H1 (cell line): ENCODE measurements around the gene RRP12. TPM values are rescaled to one million over a fixed set of nuclear protein-coding genes. Genes with fewer than 3 reads are reported as not detected.

ENCODE experiments used
- CTCF ChIA-PET: fragments of 300-600 bp; sonication (Branson Sonifier 250); formaldehyde crosslinking; loops from one replicate; lab custom pipeline; 2021; ENCODE audit not compliant: partially characterized antibody; lab: Charles Lee
- POLR2A ChIA-PET: fragments of 300-600 bp; sonication (Branson Sonifier 250); formaldehyde crosslinking; loops from one replicate; lab custom pipeline; 2021; ENCODE audit warnings: inconsistent platforms; ENCODE audit not compliant: partially characterized antibody; lab: Charles Lee
- DNase-seq, 2 experiments: peaks; one replicate each; pipeline versions ENCODE4 v3.0.0 to v3.0.0-alpha.2; 2010 to 2022; ENCODE audit warnings: low spot score in 2 of 2, low read depth in 1 of 2, mixed read lengths in 1 of 2
- FAIRE-seq: peaks from 2 replicates; lab custom pipeline; 2011; peaks lifted over from hg19 to GRCh38; lab: Jason Lieb, UNC
- H2AFZ ChIP-seq: 2 replicates; pipeline ENCODE4 v1.8.1; 2012; ENCODE audit warnings: low read length, inconsistent platforms
- H2AK5ac ChIP-seq: 2 replicates; pipeline ENCODE4 v1.6.1; 2013; ENCODE audit warnings: low read depth, low read length
- H2BK120ac ChIP-seq: replicated peaks from 2 replicates; pipeline ENCODE3; 2013; ENCODE audit warnings: low read depth, low read length, inconsistent platforms
- H2BK12ac ChIP-seq: 2 replicates; pipeline ENCODE4 v1.6.1; 2013; ENCODE audit warnings: low read depth, low read length
- H2BK15ac ChIP-seq: 2 replicates; pipeline ENCODE4 v1.6.1; 2013; ENCODE audit warnings: low read length
- H2BK20ac ChIP-seq: 2 replicates; pipeline ENCODE4 v1.6.1; 2013; ENCODE audit warnings: low read length
- H2BK5ac ChIP-seq: 2 replicates; pipeline ENCODE4 v1.6.1; 2013; ENCODE audit warnings: low read depth, low read length
- H3K14ac ChIP-seq: 2 replicates; pipeline ENCODE4 v1.6.1; 2013; ENCODE audit warnings: inconsistent platforms; ENCODE audit not compliant: insufficient read length
- H3K18ac ChIP-seq: 2 replicates; pipeline ENCODE4 v1.6.1; 2013; ENCODE audit warnings: low read length; ENCODE audit errors: extremely low read depth
- H3K23ac ChIP-seq: 2 replicates; pipeline ENCODE4 v1.6.1; 2013; ENCODE audit warnings: inconsistent platforms; ENCODE audit not compliant: insufficient read length
- H3K23me2 ChIP-seq: 2 replicates; pipeline ENCODE4 v1.6.1; 2013; ENCODE audit warnings: low read depth, low read length
- H3K27ac ChIP-seq: 2 replicates; pipeline ENCODE4 v1.6.1; 2011; ENCODE audit warnings: low read depth, low read length, inconsistent platforms
- H3K27me3 ChIP-seq, 4 experiments: replicated peaks in 1 of 4; 1 replicate in 1 of 4; 2 replicates in 3 of 4; pipeline versions ENCODE4 v1.6.1 to v1.8.1; 2011 to 2013; ENCODE audit warnings: low read length in 3 of 4, mild to moderate bottlenecking in 3 of 4, inconsistent platforms in 2 of 4, mixed read lengths in 2 of 4, moderate library complexity in 1 of 4; ENCODE audit not compliant: control insufficient read depth in 3 of 4, insufficient read depth in 3 of 4; ENCODE audit errors: extremely low read depth in 1 of 4
- H3K36me3 ChIP-seq, 4 experiments: 2 replicates each; pipeline versions ENCODE4 v1.6.1 to v1.8.1; 2011 to 2013; ENCODE audit warnings: mild to moderate bottlenecking in 4 of 4, low read length in 3 of 4, moderate library complexity in 2 of 4, control low read depth in 1 of 4, inconsistent platforms in 1 of 4; ENCODE audit not compliant: insufficient read depth in 4 of 4, control insufficient read depth in 2 of 4
- H3K4ac ChIP-seq: replicated peaks from 2 replicates; pipeline ENCODE3; 2013; ENCODE audit warnings: low read length, low read depth, mixed read lengths, inconsistent platforms; ENCODE audit not compliant: insufficient read length
- H3K4me1 ChIP-seq, 4 experiments: replicated peaks in 1 of 4; 1 replicate in 1 of 4; 2 replicates in 3 of 4; pipeline versions ENCODE4 v1.6.1 to v1.8.1; 2011 to 2013; ENCODE audit warnings: low read length in 3 of 4, inconsistent platforms in 2 of 4, mixed read lengths in 1 of 4; ENCODE audit not compliant: insufficient read depth in 4 of 4, control insufficient read depth in 3 of 4
- H3K4me2 ChIP-seq, 2 experiments: 2 replicates each; pipeline versions ENCODE4 v1.6.1 to v1.8.1; 2011 to 2013; ENCODE audit warnings: low read depth in 2 of 2, low read length in 2 of 2, control low read depth in 1 of 2, inconsistent platforms in 1 of 2, mild to moderate bottlenecking in 1 of 2; ENCODE audit not compliant: insufficient read depth in 1 of 2
- H3K4me3 ChIP-seq, 4 experiments: fragments of 200-600, 300-600 bp in 1 of 4; sonication (generic), shearing (Covaris generic), sonication (Bioruptor Twin) in 1 of 4; 2 replicates each; pipeline versions ENCODE4 v1.5.1 to v1.8.1; 2011 to 2016; ENCODE audit warnings: low read length in 4 of 4, low read depth in 3 of 4, control low read depth in 2 of 4, inconsistent platforms in 2 of 4, mild to moderate bottlenecking in 2 of 4, mixed read lengths in 1 of 4, moderate library complexity in 1 of 4; ENCODE audit not compliant: insufficient read depth in 2 of 4; ENCODE audit errors: extremely low read depth in 1 of 4
- H3K56ac ChIP-seq: replicated peaks from 2 replicates; pipeline ENCODE3; 2013; ENCODE audit warnings: low read depth, mild to moderate bottlenecking, mixed read lengths, low read length, inconsistent platforms; ENCODE audit not compliant: insufficient read length
- H3K79me1 ChIP-seq: 2 replicates; pipeline ENCODE4 v1.6.1; 2013; ENCODE audit warnings: low read depth, low read length, control low read depth
- H3K79me2 ChIP-seq, 2 experiments: 2 replicates each; pipeline versions ENCODE4 v1.6.1 to v1.8.1; 2012 to 2013; ENCODE audit warnings: low read length in 2 of 2, mild to moderate bottlenecking in 2 of 2, inconsistent platforms in 1 of 2; ENCODE audit not compliant: insufficient read depth in 2 of 2, control insufficient read depth in 1 of 2
- H3K9ac ChIP-seq, 4 experiments: replicated peaks in 1 of 4; 1 replicate in 1 of 4; 2 replicates in 3 of 4; pipeline versions ENCODE4 v1.6.1 to v1.8.1; 2011 to 2013; ENCODE audit warnings: low read depth in 3 of 4, low read length in 3 of 4, control low read depth in 2 of 4, mild to moderate bottlenecking in 2 of 4, moderate library complexity in 2 of 4, inconsistent platforms in 1 of 4; ENCODE audit errors: extremely low read depth in 1 of 4
- H3K9me3 ChIP-seq, 2 experiments: 2 replicates each; pipeline versions ENCODE4 v1.6.1 to v1.8.1; 2012 to 2013; ENCODE audit warnings: mild to moderate bottlenecking in 2 of 2, moderate library complexity in 2 of 2, control low read depth in 1 of 2, inconsistent platforms in 1 of 2, low read depth in 1 of 2, low read length in 1 of 2, mixed read lengths in 1 of 2; ENCODE audit not compliant: insufficient read depth in 2 of 2
- H4K20me1 ChIP-seq, 2 experiments: replicated peaks in 1 of 2; 2 replicates each; pipeline versions ENCODE3 to v1.8.1; 2011 to 2013; ENCODE audit warnings: inconsistent platforms in 2 of 2, low read length in 2 of 2, mild to moderate bottlenecking in 1 of 2; ENCODE audit not compliant: insufficient read depth in 2 of 2, control insufficient read depth in 1 of 2
- H4K5ac ChIP-seq: 2 replicates; pipeline ENCODE4 v1.6.1; 2013; ENCODE audit warnings: low read length, low read depth, mixed read lengths, inconsistent platforms; ENCODE audit not compliant: insufficient read length
- H4K8ac ChIP-seq: 2 replicates; pipeline ENCODE4 v1.8.0; 2013; ENCODE audit warnings: mild to moderate bottlenecking, moderate library complexity, low read length, inconsistent platforms; ENCODE audit not compliant: insufficient read depth; ENCODE audit errors: extremely low read depth
- H4K91ac ChIP-seq: replicated peaks from 2 replicates; pipeline ENCODE3; 2013; ENCODE audit warnings: low read length, mixed read lengths, inconsistent platforms; ENCODE audit not compliant: insufficient read length
- CBX8 ChIP-seq: fragments of 300-800, 300-1000 bp; sonication (generic); IDR thresholded peaks from 2 replicates; pipeline ENCODE4 v1.7.1; 2016; ENCODE audit warnings: low read depth, low read length, borderline replicate concordance
- CEBPB ChIP-seq: IDR thresholded peaks from 2 replicates; pipeline ENCODE4 v1.6.1; 2012; ENCODE audit warnings: low read depth, low read length
- CREB1 ChIP-seq: IDR thresholded peaks from 2 replicates; pipeline ENCODE4 v1.6.1; 2012; ENCODE audit warnings: inconsistent platforms
- GABPA ChIP-seq: IDR thresholded peaks from 2 replicates; pipeline ENCODE4 v1.6.1; 2011; ENCODE audit warnings: mild to moderate bottlenecking, low read length, moderate library complexity, borderline replicate concordance; ENCODE audit not compliant: insufficient read depth
- HDAC6 ChIP-seq: IDR thresholded peaks from one replicate; pipeline ENCODE4 v1.7.1; 2012; ENCODE audit warnings: low read depth, mild to moderate bottlenecking, inconsistent platforms, low read length, moderate library complexity
- JUN ChIP-seq: IDR thresholded peaks from 2 replicates; pipeline ENCODE4 v1.6.1; 2011; ENCODE audit warnings: low read depth, mild to moderate bottlenecking, improper control_type of control experiment, low read length
- KDM5A ChIP-seq: fragments of 200-600 bp; IDR thresholded peaks from 2 replicates; pipeline ENCODE4 v1.7.1; 2012; ENCODE audit warnings: mild to moderate bottlenecking, low read length, inconsistent platforms, mixed read lengths
- RBBP5 ChIP-seq: IDR thresholded peaks from 2 replicates; pipeline ENCODE4 v1.7.1; 2012; ENCODE audit warnings: low read depth, mild to moderate bottlenecking, inconsistent platforms, low read length, moderate library complexity, borderline replicate concordance
- SAP30 ChIP-seq: fragments of 300-600 bp; sonication (generic); IDR thresholded peaks from 2 replicates; pipeline ENCODE4 v1.7.1; 2012; ENCODE audit warnings: low read length, moderate library complexity, mild to moderate bottlenecking, inconsistent platforms; ENCODE audit not compliant: insufficient read depth, insufficient replicate concordance
- SP4 ChIP-seq: IDR thresholded peaks from 2 replicates; pipeline ENCODE4 v1.6.1; 2012; ENCODE audit warnings: low read length, inconsistent platforms
- TCF12 ChIP-seq: IDR thresholded peaks from 2 replicates; pipeline ENCODE4 v1.6.1; 2011; ENCODE audit warnings: low read depth, mild to moderate bottlenecking, low read length
- WGBS, 2 experiments: shearing (Covaris generic) in 1 of 2; methylation state at CpG; one replicate each; pipeline versions ENCODE4 v1.1.6 to v1.1.7; 2013 to 2015; ENCODE audit warnings: low lambda C conversion rate in 2 of 2, mixed read lengths in 2 of 2, inconsistent platforms in 1 of 2, low coverage in 1 of 2, missing lambda C conversion rate in 1 of 2; ENCODE audit not compliant: insufficient replicate concordance in 2 of 2, insufficient coverage in 1 of 2, insufficient read length in 1 of 2; ENCODE audit errors: extremely low coverage in 1 of 2, missing lambda C conversion rate in 1 of 2; 5-methylcytosine and 5-hydroxymethylcytosine counted together
- polyA plus RNA-seq, 7 experiments: library from polyadenylated mRNA; depleted of rRNA in 3 of 7; stranded (reverse) in 5 of 7; unstranded in 2 of 7; fragments of >200 nt in 5 of 7; fragments of 200-250 nt in 2 of 7; gene quantifications; 1 replicate in 5 of 7; 2 replicates in 1 of 7; 4 replicates in 1 of 7; pipeline versions ENCODE4 v1.2.1 to v1.2.3, GENCODE V29; 2011 to 2013; ENCODE audit warnings: missing spikeins in 2 of 7, mixed read lengths in 2 of 7
- total RNA-seq: library from RNA; stranded (reverse); fragmentation: NEBNext Ultra II Directional; extraction: Animal tissue kit (Norgen Biotek cat#: 25700); gene quantifications from 2 replicates; pipeline ENCODE4 v1.2.1, GENCODE V29; 2021
- TF ChIP-seq, protein P1 (sequence below): IDR thresholded peaks from 2 replicates; pipeline ENCODE4 v1.6.1; 2012; ENCODE audit warnings: low read length, inconsistent platforms

Gene RRP12
- total and polyA plus RNA-seq, 2 of the 8 experiments (the other 6 are each of a cell fraction or from before 2014, with no cell fraction given): 21.0 to 65.8 TPM

DNA sequence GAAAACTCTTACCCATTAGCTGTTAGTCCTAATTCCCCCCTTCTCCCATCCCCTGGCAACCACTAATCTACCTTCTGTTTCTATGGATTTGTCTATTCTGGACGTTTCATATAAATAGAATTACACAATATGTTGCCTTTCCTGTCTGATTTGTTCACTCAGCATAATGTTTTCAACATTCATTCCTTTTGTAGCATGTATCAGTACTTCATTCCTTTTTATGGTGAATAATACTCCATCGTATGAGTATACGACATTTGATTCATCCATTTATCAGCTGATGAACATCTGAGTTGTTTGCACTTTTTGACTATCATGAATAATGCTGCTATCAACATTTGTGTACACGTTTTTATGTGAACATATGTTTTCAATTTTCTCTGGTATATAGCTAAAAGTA, 86.5 kb downstream of the RRP12 start:
- Histone ChIP-seq H4K8ac (no peak overlapping the region), H4K5ac (no peak overlapping the region), H2BK12ac (no peak overlapping the region), H3K56ac (no peak overlapping the region), H3K14ac (no peak overlapping the region), H3K27ac (no peak overlapping the region), H3K27me3 (no peaks in the 10 kb centered on the region; a peak in 3 of 7 replicates), H2BK20ac (no peak overlapping the region), H3K4ac (no peak overlapping the region), H3K4me2 (no peak overlapping the region), H4K20me1 (no peaks in the 10 kb centered on the region), H2BK15ac (no peak overlapping the region), H4K91ac (no peak overlapping the region), H3K36me3 (no peaks in the 10 kb centered on the region), H2BK120ac (no peak overlapping the region), H3K9me3 (no peaks in the 10 kb centered on the region), H3K23me2 (peaks cover 6% of the 10 kb centered on the region), H2AK5ac (no peak overlapping the region), H3K79me2 (no peaks in the 10 kb centered on the region), H3K4me1 (0 out of 7 replicates have a peak, but pooled peaks cover 0 to 2% (median 0%) of the 10 kb centered on the region in 4 experiments), H3K9ac (no peak overlapping the region), H3K4me3 (no peak overlapping the region), H2BK5ac (no peak overlapping the region), H3K18ac (no peak overlapping the region), H3K79me1 (no peaks in the 10 kb centered on the region), H3K23ac (no peak overlapping the region), H2AFZ (no peak overlapping the region)
- WGBS, 2 experiments: 73% methylated on average over 4 of the region's 4 CpGs; no CpG with 5 or more reads in 1 of the 2 experiments
- CTCF ChIA-PET: interaction anchor here (0.9 to 2.1 kb wide), 6 partner anchors 10 to 41 kb away, joined by 3 to 6 read pairs (median 5); no protein-coding TSS in a partner anchor
- FAIRE-seq (no peak), DNase-seq (no peak)
- POLR2A ChIA-PET: interaction anchor here (1.0 to 2.5 kb wide), 2 partner anchors 12 to 19 kb away, joined by 5 to 10 read pairs; no protein-coding TSS in a partner anchor
- no peak for TF ChIP-seq HDAC6
- TF ChIP-seq CREB1: no peak
- TF ChIP-seq CEBPB: no peak
- TF ChIP-seq RBBP5: no peak
- TF ChIP-seq TCF12: no peak
- no peak for TF ChIP-seq SAP30
- TF ChIP-seq, protein P1, sequence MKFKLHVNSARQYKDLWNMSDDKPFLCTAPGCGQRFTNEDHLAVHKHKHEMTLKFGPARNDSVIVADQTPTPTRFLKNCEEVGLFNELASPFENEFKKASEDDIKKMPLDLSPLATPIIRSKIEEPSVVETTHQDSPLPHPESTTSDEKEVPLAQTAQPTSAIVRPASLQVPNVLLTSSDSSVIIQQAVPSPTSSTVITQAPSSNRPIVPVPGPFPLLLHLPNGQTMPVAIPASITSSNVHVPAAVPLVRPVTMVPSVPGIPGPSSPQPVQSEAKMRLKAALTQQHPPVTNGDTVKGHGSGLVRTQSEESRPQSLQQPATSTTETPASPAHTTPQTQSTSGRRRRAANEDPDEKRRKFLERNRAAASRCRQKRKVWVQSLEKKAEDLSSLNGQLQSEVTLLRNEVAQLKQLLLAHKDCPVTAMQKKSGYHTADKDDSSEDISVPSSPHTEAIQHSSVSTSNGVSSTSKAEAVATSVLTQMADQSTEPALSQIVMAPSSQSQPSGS: no peak
- TF ChIP-seq SP4: no peak
- no peak for TF ChIP-seq KDM5A
- TF ChIP-seq GABPA: no peak
- TF ChIP-seq JUN: no peak
- no peak for TF ChIP-seq CBX8
